Mucosa of rectum (tissue), 2 donors: ENCODE measurements around the gene NXNL1.

ENCODE experiments used
- H3K27ac ChIP-seq, 2 donors: one replicate each; pipeline ENCODE4 v1.7.0; 2013; ENCODE audit warnings: inconsistent platforms in 2 of 2, low read depth in 2 of 2, low read length in 2 of 2
- H3K27me3 ChIP-seq, 2 donors: one replicate each; pipeline ENCODE4 v1.7.0; 2013; ENCODE audit warnings: low read length in 2 of 2; ENCODE audit not compliant: control insufficient read depth in 2 of 2, insufficient read depth in 2 of 2
- H3K36me3 ChIP-seq, 2 donors: one replicate each; pipeline ENCODE4 v1.7.0; 2013; ENCODE audit warnings: low read length in 2 of 2; ENCODE audit not compliant: control insufficient read depth in 2 of 2, insufficient read depth in 2 of 2
- H3K4me1 ChIP-seq, 2 donors: one replicate each; pipeline ENCODE4 v1.7.0; 2013; ENCODE audit warnings: low read length in 2 of 2, mild to moderate bottlenecking in 1 of 2; ENCODE audit not compliant: control insufficient read depth in 2 of 2, insufficient read depth in 2 of 2
- H3K4me3 ChIP-seq, 2 donors: one replicate each; pipeline ENCODE4 v1.7.0; 2013; ENCODE audit warnings: low read length in 2 of 2
- H3K9ac ChIP-seq, 2 donors: one replicate each; pipeline ENCODE4 v1.7.0; 2013; ENCODE audit warnings: low read length in 2 of 2, low read depth in 1 of 2, mild to moderate bottlenecking in 1 of 2
- H3K9me3 ChIP-seq, 2 donors: one replicate each; pipeline ENCODE4 v1.7.0; 2013; ENCODE audit warnings: low read length in 2 of 2; ENCODE audit not compliant: control insufficient read depth in 2 of 2
- donor health status: healthy.
- donor health status: Normal muscosa, but diverticular disease.

Gene NXNL1

GRCh38 chr19:17419621-17420474, 40.9 kb downstream of the NXNL1 start, which contains the start of gene MVB12A:
Gene MVB12A (plus strand): TSS chr19:17420047. CDS start chr19:17420136, 89 bp downstream.
- Histone ChIP-seq H3K4me3 (peak within 1 kb of the TSS; percentile 64 to 88), H3K36me3 (peaks cover 0 to 4% of the 10 kb centered on the region in 2 donors), H3K27me3 (no peaks in the 10 kb centered on the region), H3K9ac (peak within 1 kb of the TSS; percentile 53 to 63), H3K4me1 (peaks cover 3 to 10% of the 10 kb centered on the region in 2 donors), H3K9me3 (no peaks in the 10 kb centered on the region), H3K27ac (peak within 1 kb of the TSS; percentile 21 to 63)

DNA sequence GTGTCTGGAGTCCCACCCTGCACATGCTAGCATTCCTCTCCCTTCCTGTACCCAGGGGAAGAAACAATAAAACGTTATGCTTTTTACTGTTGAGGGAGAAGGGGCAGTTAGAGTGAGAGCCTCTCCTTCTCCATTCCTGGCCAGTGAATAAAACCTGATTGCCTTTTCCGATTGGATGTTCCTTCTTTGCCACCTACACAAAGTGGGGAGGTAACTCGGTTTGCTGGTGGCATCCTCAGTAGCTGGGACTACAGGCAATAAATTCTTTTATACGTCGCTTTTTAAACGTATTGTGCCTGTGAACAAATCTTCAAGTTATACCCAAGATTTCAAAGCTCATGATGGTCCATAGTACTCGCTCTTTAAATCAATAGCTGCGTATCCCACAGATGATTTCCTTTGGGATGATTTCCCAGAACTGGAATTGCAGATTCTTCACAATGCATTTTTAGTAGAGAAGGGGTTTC, 41.5 kb downstream of the NXNL1 start:
- H3K36me3 ChIP-seq, result peaks cover 0 to 4% of the 10 kb centered on the region in 2 donors
- H3K4me3 ChIP-seq, result peak overlapping the region; percentile 64 to 79
- no peaks in the 10 kb centered on the region for H3K9me3 ChIP-seq
- peak overlapping the region; percentile 21 to 63 for H3K27ac ChIP-seq
- peak overlapping the region; percentile 43 to 48 for H3K9ac ChIP-seq
- peaks cover 3 to 10% of the 10 kb centered on the region in 2 donors for H3K4me1 ChIP-seq
- no peaks in the 10 kb centered on the region for H3K27me3 ChIP-seq

DNA sequence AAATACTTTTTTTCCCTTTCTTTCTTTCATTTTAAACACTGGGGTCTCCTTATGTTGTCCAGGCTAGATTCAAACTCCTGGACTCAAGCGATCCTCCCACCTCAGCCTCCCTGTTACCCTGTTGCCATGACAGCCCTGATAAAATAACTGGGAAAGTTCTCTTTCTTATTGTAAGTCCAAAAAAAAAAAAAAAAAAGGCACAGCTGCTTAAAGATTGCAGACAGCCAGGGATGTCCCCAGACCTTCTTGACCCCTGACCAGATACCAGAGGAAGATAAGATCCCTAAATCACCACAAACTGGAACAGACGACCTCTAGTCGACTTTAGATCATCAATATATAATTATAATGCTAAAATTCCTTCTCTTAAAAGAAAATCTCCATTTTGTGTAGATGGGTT, 42.0 kb downstream of the NXNL1 start:
- Histone ChIP-seq H3K9ac (no peak overlapping the region), H3K36me3 (peaks cover 0 to 4% of the 10 kb centered on the region in 2 donors), H3K4me3 (peak overlapping the region in 1 of 2 donors; percentile 79), H3K9me3 (no peaks in the 10 kb centered on the region), H3K27me3 (no peaks in the 10 kb centered on the region), H3K27ac (no peak overlapping the region), H3K4me1 (peaks cover 3 to 10% of the 10 kb centered on the region in 2 donors)

DNA sequence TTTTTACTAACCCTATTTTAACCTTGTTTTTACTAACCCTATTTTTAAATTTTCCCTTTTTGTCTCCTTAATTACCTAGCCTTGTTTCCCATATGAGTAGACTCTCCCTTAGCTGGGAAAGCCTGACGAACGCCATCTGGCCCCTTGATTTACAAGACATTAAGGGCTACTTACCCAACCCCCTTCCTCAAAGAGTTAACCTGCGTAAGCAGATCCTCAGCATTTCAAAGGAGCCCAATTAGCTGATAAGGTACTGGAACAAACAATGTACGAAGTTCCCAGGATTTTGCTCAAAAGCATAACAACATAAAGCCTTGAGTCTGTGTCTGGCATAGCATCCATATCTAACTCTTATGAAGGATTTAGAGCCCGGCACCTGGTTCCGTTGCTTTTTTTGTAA, 45.6 kb downstream of the NXNL1 start:
- Histone ChIP-seq H3K4me3 (no peak overlapping the region), H3K9me3 (no peaks in the 10 kb centered on the region), H3K36me3 (peaks cover 0 to 2% of the 10 kb centered on the region in 2 donors), H3K27me3 (no peaks in the 10 kb centered on the region), H3K27ac (no peak overlapping the region), H3K4me1 (peaks cover 3 to 7% of the 10 kb centered on the region in 2 donors), H3K9ac (no peak overlapping the region)

GRCh38 chr19:17414097-17414496, 46.6 kb downstream of the NXNL1 start:
- Histone ChIP-seq H3K9me3 (no peaks in the 10 kb centered on the region), H3K9ac (no peak overlapping the region), H3K36me3 (peaks cover 0 to 2% of the 10 kb centered on the region in 2 donors), H3K27me3 (no peaks in the 10 kb centered on the region), H3K4me1 (peaks cover 2% of the 10 kb centered on the region in 2 donors), H3K4me3 (no peak overlapping the region), H3K27ac (no peak overlapping the region)

DNA sequence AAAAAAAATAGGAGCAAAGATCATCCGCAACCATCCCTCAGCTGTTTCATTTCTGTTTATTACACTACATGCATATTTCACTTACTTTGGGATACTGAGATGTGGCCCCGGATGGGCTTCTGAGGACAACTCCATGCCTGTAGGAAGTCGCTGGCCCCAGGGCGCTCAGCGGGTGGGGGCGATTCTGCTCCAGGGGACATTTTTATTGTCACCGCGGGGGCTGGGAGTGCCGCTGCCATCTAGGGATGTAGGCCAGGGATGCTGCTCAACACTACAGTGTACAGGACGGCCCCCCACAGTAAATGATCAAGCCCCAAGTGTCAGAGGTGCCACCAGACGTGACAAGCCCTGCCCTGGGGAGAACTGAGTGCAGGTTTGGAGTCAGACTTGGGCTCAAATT, 48.9 kb downstream of the NXNL1 start:
- Histone ChIP-seq H3K36me3 (peaks cover 0 to 2% of the 10 kb centered on the region in 2 donors), H3K9ac (no peak overlapping the region), H3K4me1 (no peaks in the 10 kb centered on the region), H3K9me3 (no peaks in the 10 kb centered on the region), H3K27ac (no peak overlapping the region), H3K27me3 (no peaks in the 10 kb centered on the region), H3K4me3 (no peak overlapping the region)

GRCh38 chr19:17409990-17410389, 50.7 kb downstream of the NXNL1 start:
- Histone ChIP-seq H3K27ac (no peak overlapping the region), H3K4me3 (no peak overlapping the region), H3K4me1 (peaks cover 4 to 6% of the 10 kb centered on the region in 2 donors), H3K27me3 (no peaks in the 10 kb centered on the region), H3K9me3 (no peaks in the 10 kb centered on the region), H3K9ac (no peak overlapping the region), H3K36me3 (peaks cover 0 to 2% of the 10 kb centered on the region in 2 donors)

- Histone ChIP-seq H3K4me3 (peak overlapping the region in 1 of 2 donors; percentile 81), H3K9me3 (no peaks in the 10 kb centered on the region), H3K36me3 (no peaks in the 10 kb centered on the region), H3K27me3 (no peaks in the 10 kb centered on the region), H3K27ac (peak overlapping the region; percentile 80 to 93), H3K4me1 (peaks cover 4 to 6% of the 10 kb centered on the region in 2 donors), H3K9ac (peak overlapping the region in 1 of 2 donors; percentile 10)
Observed at GRCh38 chr19:17406887-17407196, 53.9 kb downstream of the NXNL1 start.

DNA sequence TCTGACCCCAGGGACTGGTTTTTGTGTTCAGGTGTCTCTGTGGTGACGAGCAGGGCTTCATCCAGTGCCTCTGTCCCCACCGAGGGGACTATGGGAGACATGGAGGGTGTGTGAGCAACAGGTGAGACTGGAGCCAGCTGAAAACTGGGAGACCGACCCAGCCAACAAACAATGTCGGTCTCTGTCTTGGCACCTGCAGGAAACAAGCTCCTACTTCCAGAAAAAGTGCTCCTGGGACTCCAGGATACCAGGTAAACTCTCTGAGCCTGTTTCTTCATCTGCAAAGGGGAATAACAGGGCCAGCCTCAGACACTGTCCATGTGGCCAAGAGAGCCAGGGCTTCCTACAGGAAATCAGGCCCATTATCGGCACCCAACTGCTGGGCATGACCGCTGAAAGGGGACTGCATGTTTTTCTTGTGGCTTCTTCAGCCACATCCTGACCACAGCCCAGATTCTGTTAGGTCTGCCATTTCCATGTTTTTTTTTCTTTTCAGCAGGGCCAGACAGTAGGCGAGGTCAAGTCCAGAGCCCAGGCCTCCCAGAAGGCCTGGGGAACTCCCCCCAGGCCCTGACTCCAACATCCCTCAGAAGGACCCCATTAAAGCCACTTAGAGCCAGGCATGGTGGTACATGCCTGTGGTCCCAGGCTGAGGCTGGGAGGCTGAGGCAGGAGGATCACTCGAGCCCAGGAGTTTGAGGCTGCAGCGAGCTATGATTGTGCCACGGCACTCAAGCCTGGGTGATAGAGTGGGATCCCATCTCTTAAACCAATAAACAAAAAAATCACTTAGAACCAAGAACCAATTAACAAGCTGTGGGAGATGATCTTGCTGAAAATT, 54.5 kb downstream of the NXNL1 start:
- peak overlapping the region; percentile 60 to 81 for H3K4me3 ChIP-seq

More for the DNA sequence above, 54.5 kb downstream of the NXNL1 start:
- peaks cover 4 to 6% of the 10 kb centered on the region in 2 donors for H3K4me1 ChIP-seq
- peak overlapping the region; percentile 58 to 68 for H3K9ac ChIP-seq
- H3K27ac ChIP-seq, result peak overlapping the region; percentile 80 to 93
- no peaks in the 10 kb centered on the region for H3K9me3 ChIP-seq
- H3K36me3 ChIP-seq, result no peaks in the 10 kb centered on the region
- no peaks in the 10 kb centered on the region for H3K27me3 ChIP-seq
